ENCODE measurements around the gene SLC51B.
"Not testable (repeated sequence)": the region's sequence is repeated elsewhere in the genome, so short reads cannot be mapped to it uniquely, and the experiment has no call there.

Gene SLC51B

GRCh38 chr15:65072027-65072426, 26.8 kb downstream of the SLC51B start:
- Histone ChIP-seq H3K36me3 (ENCODE audit: control insufficient read depth, insufficient read depth, low read length) (no peaks in the 10 kb centered on the region), H3K27me3 (ENCODE audit: control insufficient read depth, insufficient read depth, low read length, poor library complexity, severe bottlenecking) (peaks cover 11% of the 10 kb centered on the region), H3K9me3 (ENCODE audit: control insufficient read depth, low read length) (no peaks in the 10 kb centered on the region), H3K4me3 (ENCODE audit: insufficient read depth, low read depth, low read length) (no peak overlapping the region), H3K27ac (ENCODE audit: insufficient read depth, low read depth, low read length, poor library complexity, severe bottlenecking) (no peak overlapping the region), H3K4me1 (ENCODE audit: control insufficient read depth, insufficient read depth, low read length) (peaks cover 16% of the 10 kb centered on the region)
- WGBS, 2 experiments: 91 to 95% methylated on average over 1 of the region's 1 CpG

DNA sequence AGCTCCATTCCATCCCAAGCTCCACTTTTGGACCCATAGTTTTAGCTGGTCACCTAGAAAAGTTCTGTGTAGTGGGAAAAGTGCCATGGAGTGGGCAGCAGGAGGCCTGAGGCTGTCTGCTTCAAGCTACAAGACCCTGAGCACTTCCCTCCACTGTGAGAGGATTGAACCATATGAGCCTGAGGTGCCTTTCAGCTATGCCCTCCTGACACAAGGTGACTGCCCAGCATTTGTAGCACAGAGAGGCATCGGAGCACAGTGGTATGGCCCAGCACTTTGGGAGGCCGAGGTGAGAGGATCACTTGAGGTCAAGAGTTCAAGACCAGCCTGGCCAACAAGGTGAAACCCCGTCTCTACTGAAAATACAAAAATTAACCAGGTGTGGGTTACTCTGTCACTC, 27.4 kb downstream of the SLC51B start:
- peaks cover 11% of the 10 kb centered on the region for H3K27me3 ChIP-seq (ENCODE audit: control insufficient read depth, insufficient read depth, low read length, poor library complexity, severe bottlenecking)
- H3K27ac ChIP-seq (ENCODE audit: insufficient read depth, low read depth, low read length, poor library complexity, severe bottlenecking): no peak overlapping the region
- 93 to 96% methylated on average over 3 of the region's 3 CpGs for WGBS, 2 experiments
- peaks cover 10% of the 10 kb centered on the region for H3K4me1 ChIP-seq (ENCODE audit: control insufficient read depth, insufficient read depth, low read length)
- H3K36me3 ChIP-seq (ENCODE audit: control insufficient read depth, insufficient read depth, low read length): no peaks in the 10 kb centered on the region
- no peaks in the 10 kb centered on the region for H3K9me3 ChIP-seq (ENCODE audit: control insufficient read depth, low read length)
- H3K4me3 ChIP-seq (ENCODE audit: insufficient read depth, low read depth, low read length): no peak overlapping the region

DNA sequence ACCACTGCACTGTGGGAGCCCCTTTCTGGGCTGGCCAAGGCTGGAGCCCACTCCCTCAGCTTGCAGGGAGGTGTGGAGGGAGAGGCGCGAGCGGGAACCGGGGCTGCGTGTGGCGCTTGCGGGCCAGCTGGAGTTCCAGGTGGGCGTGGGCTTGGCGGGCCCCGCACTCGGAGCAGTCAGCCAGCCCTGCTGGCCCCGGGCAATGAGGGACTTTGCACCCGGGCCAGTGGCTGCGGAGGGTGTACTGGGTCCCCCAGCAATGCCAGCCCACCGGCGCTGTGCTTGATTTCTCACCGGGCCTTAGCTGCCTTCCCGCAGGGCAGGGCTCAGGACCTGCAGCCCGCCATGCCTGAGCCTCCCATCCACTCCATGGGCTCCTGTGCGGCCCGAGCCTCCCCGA, 29.8 kb downstream of the SLC51B start:
- not testable (repeated sequence) for H3K27ac ChIP-seq (ENCODE audit: insufficient read depth, low read depth, low read length, poor library complexity, severe bottlenecking); H3K4me3 ChIP-seq (ENCODE audit: insufficient read depth, low read depth, low read length); H3K9me3 ChIP-seq (ENCODE audit: control insufficient read depth, low read length); H3K4me1 ChIP-seq (ENCODE audit: control insufficient read depth, insufficient read depth, low read length); H3K36me3 ChIP-seq (ENCODE audit: control insufficient read depth, insufficient read depth, low read length)
- WGBS, 2 experiments: 95 to 97% methylated on average over 21 to 22 of the region's 22 CpGs
- peaks cover 25% of the 10 kb centered on the region for H3K27me3 ChIP-seq (ENCODE audit: control insufficient read depth, insufficient read depth, low read length, poor library complexity, severe bottlenecking)

DNA sequence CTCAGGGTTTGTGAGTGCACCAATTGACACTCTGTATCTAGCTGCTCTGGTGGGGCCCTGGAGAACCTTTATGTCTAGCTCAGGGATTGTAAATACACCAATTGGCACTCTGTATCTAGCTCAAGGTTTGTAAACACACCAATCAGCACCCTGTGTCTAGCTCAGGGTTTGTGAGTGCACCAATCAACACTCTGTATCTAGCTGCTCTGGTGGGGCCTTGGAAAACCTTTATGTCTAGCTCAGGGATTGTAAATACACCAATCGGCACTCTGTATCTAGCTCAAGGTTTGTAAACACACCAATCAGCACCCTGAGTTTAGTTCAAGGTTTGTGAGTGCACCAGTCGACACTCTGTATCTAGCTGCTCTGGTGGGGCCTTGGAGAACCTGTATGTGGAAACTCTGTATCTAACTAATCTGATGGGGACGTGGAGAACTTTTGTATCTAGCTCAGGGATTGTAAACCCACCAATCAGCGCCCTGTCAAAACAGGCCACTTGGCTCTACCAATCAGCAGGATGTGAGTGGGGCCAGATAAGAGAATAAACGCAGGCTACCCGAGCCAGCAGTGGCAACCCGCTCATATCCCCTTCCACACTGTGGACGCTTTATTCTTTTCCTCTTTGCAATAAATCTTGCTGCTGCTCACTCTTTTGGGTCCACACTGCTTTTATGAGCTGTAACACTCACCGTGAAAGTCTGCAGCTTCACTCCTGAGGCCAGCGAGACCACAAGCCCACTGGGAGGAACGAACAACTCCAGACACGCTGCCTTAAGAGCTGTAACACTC, 30.6 kb downstream of the SLC51B start:
- not testable (repeated sequence) for H3K36me3 ChIP-seq (ENCODE audit: control insufficient read depth, insufficient read depth, low read length); H3K4me1 ChIP-seq (ENCODE audit: control insufficient read depth, insufficient read depth, low read length); H3K27ac ChIP-seq (ENCODE audit: insufficient read depth, low read depth, low read length, poor library complexity, severe bottlenecking); H3K4me3 ChIP-seq (ENCODE audit: insufficient read depth, low read depth, low read length); H3K9me3 ChIP-seq (ENCODE audit: control insufficient read depth, low read length)
- H3K27me3 ChIP-seq (ENCODE audit: control insufficient read depth, insufficient read depth, low read length, poor library complexity, severe bottlenecking): peaks cover 26% of the 10 kb centered on the region
- WGBS, 2 experiments: 92 to 94% methylated on average over 12 of the region's 12 CpGs

GRCh38 chr15:65076486-65077290, 31.5 kb downstream of the SLC51B start, which contains the start of gene KBTBD13:
Gene KBTBD13, plus strand, starts transcription at chr15:65076746. Its CDS starts 70 bp downstream, at chr15:65076816.
- Histone ChIP-seq H3K36me3 (ENCODE audit: control insufficient read depth, insufficient read depth, low read length) (no peaks in the 10 kb centered on the region), H3K9me3 (ENCODE audit: control insufficient read depth, low read length) (no peaks in the 10 kb centered on the region), H3K4me3 (ENCODE audit: insufficient read depth, low read depth, low read length) (no peak within 1 kb of the TSS), H3K27ac (ENCODE audit: insufficient read depth, low read depth, low read length, poor library complexity, severe bottlenecking) (no peak within 1 kb of the TSS), H3K27me3 (ENCODE audit: control insufficient read depth, insufficient read depth, low read length, poor library complexity, severe bottlenecking) (peaks cover 34% of the 10 kb centered on the region), H3K4me1 (ENCODE audit: control insufficient read depth, insufficient read depth, low read length) (peaks cover 5% of the 10 kb centered on the region)
- 95% methylated on average over 73 of the region's 73 CpGs for WGBS, 2 experiments

GRCh38 chr15:65077291-65077980, 32.2 kb downstream of the SLC51B start:
- WGBS, 2 experiments: 93% methylated on average over 85 of the region's 85 CpGs
- H3K27ac ChIP-seq (ENCODE audit: insufficient read depth, low read depth, low read length, poor library complexity, severe bottlenecking): no peak overlapping the region
- peaks cover 12% of the 10 kb centered on the region for H3K4me1 ChIP-seq (ENCODE audit: control insufficient read depth, insufficient read depth, low read length)
- no peaks in the 10 kb centered on the region for H3K9me3 ChIP-seq (ENCODE audit: control insufficient read depth, low read length)
- H3K36me3 ChIP-seq (ENCODE audit: control insufficient read depth, insufficient read depth, low read length): no peaks in the 10 kb centered on the region
- peaks cover 42% of the 10 kb centered on the region for H3K27me3 ChIP-seq (ENCODE audit: control insufficient read depth, insufficient read depth, low read length, poor library complexity, severe bottlenecking)
- H3K4me3 ChIP-seq (ENCODE audit: insufficient read depth, low read depth, low read length): no peak overlapping the region

DNA sequence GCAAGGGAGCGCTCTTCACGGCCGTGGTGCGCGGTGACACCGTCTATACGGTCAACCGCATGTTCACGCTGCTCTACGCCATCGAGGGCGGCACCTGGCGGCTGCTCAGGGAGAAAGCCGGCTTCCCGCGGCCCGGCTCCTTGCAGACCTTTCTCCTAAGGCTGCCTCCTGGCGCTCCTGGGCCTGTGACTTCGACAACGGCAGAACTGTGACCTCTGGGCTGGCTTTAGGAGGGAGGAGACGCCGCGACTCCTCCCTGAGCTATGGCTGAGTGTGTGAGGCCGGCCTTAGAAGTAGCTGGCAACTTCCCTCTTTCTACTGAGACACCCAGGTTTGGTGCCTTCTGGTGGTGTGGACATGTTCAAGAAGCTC, 32.8 kb downstream of the SLC51B start:
- no peaks in the 10 kb centered on the region for H3K36me3 ChIP-seq (ENCODE audit: control insufficient read depth, insufficient read depth, low read length)
- H3K27ac ChIP-seq (ENCODE audit: insufficient read depth, low read depth, low read length, poor library complexity, severe bottlenecking): no peak overlapping the region
- 54 to 59% methylated on average over 24 of the region's 24 CpGs for WGBS, 2 experiments
- peaks cover 43% of the 10 kb centered on the region for H3K27me3 ChIP-seq (ENCODE audit: control insufficient read depth, insufficient read depth, low read length, poor library complexity, severe bottlenecking)
- peaks cover 17% of the 10 kb centered on the region for H3K4me1 ChIP-seq (ENCODE audit: control insufficient read depth, insufficient read depth, low read length)
- no peak overlapping the region for H3K4me3 ChIP-seq (ENCODE audit: insufficient read depth, low read depth, low read length)
- H3K9me3 ChIP-seq (ENCODE audit: control insufficient read depth, low read length): no peaks in the 10 kb centered on the region

GRCh38 chr15:65079580-65079979, 34.4 kb downstream of the SLC51B start:
- no peaks in the 10 kb centered on the region for H3K36me3 ChIP-seq (ENCODE audit: control insufficient read depth, insufficient read depth, low read length)
- no peak overlapping the region for H3K4me3 ChIP-seq (ENCODE audit: insufficient read depth, low read depth, low read length)
- no peaks in the 10 kb centered on the region for H3K9me3 ChIP-seq (ENCODE audit: control insufficient read depth, low read length)
- peaks cover 46% of the 10 kb centered on the region for H3K27me3 ChIP-seq (ENCODE audit: control insufficient read depth, insufficient read depth, low read length, poor library complexity, severe bottlenecking)
- H3K27ac ChIP-seq (ENCODE audit: insufficient read depth, low read depth, low read length, poor library complexity, severe bottlenecking): no peak overlapping the region
- H3K4me1 ChIP-seq (ENCODE audit: control insufficient read depth, insufficient read depth, low read length): peaks cover 29% of the 10 kb centered on the region
- 88 to 89% methylated on average over 5 of the region's 5 CpGs for WGBS, 2 experiments

DNA sequence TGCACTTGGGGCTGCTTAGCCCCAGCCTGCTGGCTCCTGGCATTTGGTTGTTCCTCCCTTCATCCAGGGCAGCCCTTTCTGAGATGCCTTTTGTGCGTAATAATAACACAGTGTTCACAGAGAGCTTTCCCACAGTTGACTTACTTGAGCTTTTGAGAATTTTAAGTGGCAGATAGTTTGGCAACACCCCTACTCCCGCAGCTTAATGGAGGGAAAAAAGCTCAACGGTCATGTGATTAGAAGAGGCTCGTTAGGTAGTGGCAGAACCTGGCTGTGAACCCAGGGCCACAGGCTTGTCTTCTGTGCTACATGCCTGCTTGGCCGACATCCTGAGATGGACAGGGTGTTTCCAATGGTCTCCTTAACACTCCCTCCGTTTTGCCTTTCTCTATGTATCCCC, 36.1 kb downstream of the SLC51B start:
- Histone ChIP-seq H3K9me3 (ENCODE audit: control insufficient read depth, low read length) (no peaks in the 10 kb centered on the region), H3K27ac (ENCODE audit: insufficient read depth, low read depth, low read length, poor library complexity, severe bottlenecking) (no peak overlapping the region), H3K4me1 (ENCODE audit: control insufficient read depth, insufficient read depth, low read length) (peaks cover 39% of the 10 kb centered on the region), H3K27me3 (ENCODE audit: control insufficient read depth, insufficient read depth, low read length, poor library complexity, severe bottlenecking) (peaks cover 62% of the 10 kb centered on the region), H3K36me3 (ENCODE audit: control insufficient read depth, insufficient read depth, low read length) (no peaks in the 10 kb centered on the region), H3K4me3 (ENCODE audit: insufficient read depth, low read depth, low read length) (no peak overlapping the region)
- 85 to 88% methylated on average over 6 of the region's 6 CpGs for WGBS, 2 experiments

GRCh38 chr15:65081758-65082157, 36.6 kb downstream of the SLC51B start:
- peaks cover 41% of the 10 kb centered on the region for H3K4me1 ChIP-seq (ENCODE audit: control insufficient read depth, insufficient read depth, low read length)
- peaks cover 64% of the 10 kb centered on the region for H3K27me3 ChIP-seq (ENCODE audit: control insufficient read depth, insufficient read depth, low read length, poor library complexity, severe bottlenecking)
- no peaks in the 10 kb centered on the region for H3K36me3 ChIP-seq (ENCODE audit: control insufficient read depth, insufficient read depth, low read length)
- no peak overlapping the region for H3K4me3 ChIP-seq (ENCODE audit: insufficient read depth, low read depth, low read length)
- no peak overlapping the region for H3K27ac ChIP-seq (ENCODE audit: insufficient read depth, low read depth, low read length, poor library complexity, severe bottlenecking)
- WGBS, 2 experiments: 87 to 93% methylated on average over 5 of the region's 5 CpGs
- H3K9me3 ChIP-seq (ENCODE audit: control insufficient read depth, low read length): no peaks in the 10 kb centered on the region
